ENCODE measurements around the gene CACNA1D. TPM values are rescaled to one million over a fixed set of nuclear protein-coding genes. Genes with fewer than 3 reads are reported as not detected.
"Not testable (repeated sequence)": the region's sequence is repeated elsewhere in the genome, so short reads cannot be mapped to it uniquely, and the experiment has no call there.

The CACNA1D gene
- polyA plus RNA-seq, 1 donor (not counting 4 experiments of a cell fraction or from before 2014, with no cell fraction given): 0.20 TPM

DNA sequence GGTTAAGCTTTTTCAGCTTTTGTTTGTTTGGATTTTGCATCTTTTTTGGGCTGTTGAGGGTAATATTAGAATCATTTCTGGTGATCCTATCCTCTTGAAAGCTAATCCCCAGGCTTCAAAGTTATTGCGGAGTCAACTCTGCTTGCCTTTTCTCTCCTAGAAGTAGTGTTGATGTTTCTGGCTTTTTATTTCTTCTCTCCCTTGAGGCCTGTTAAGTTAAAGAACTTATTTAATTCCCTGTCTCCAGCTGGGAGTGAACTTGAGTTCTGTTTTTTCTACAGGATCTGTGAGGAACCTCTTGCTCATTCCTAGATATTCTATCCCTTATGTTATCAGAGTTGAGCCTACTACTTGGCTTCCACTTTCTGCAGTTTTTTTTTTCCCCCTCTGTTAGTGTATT is 34.1 kb upstream of the CACNA1D start:
- Histone ChIP-seq H3K9ac (ENCODE audit: control insufficient read depth, extremely low read depth, insufficient read depth, low read length) (no peak overlapping the region), H3K4me3 (ENCODE audit: control insufficient read depth in 2 of 3, extremely low read depth in 1 of 3, insufficient read depth in 2 of 3, low read depth in 1 of 3, low read length in 3 of 3) (no peak overlapping the region), H3K27me3 (ENCODE audit: control insufficient read depth, extremely low read depth, insufficient read depth, low read length) (no peaks in the 10 kb centered on the region), H3K4me2 (ENCODE audit: control insufficient read depth, extremely low read depth, insufficient read depth, low read depth, low read length) (no peak overlapping the region), H3K27ac (ENCODE audit: control insufficient read depth, insufficient read depth, low read length) (no peak overlapping the region), H3K9me1 (ENCODE audit: control insufficient read depth, extremely low read depth, insufficient read depth, low read length) (no peaks in the 10 kb centered on the region), H2AFZ (ENCODE audit: control insufficient read depth, low read length) (no peak overlapping the region), H3K36me3 (ENCODE audit: control insufficient read depth in 2 of 2, extremely low read depth in 1 of 2, insufficient read depth in 2 of 2, low read length in 2 of 2) (no peaks in the 10 kb centered on the region), H3K79me2 (ENCODE audit: control insufficient read depth, insufficient read depth, low read length) (no peaks in the 10 kb centered on the region), H3K9me3 (ENCODE audit: control insufficient read depth, low read depth, low read length) (no peaks in the 10 kb centered on the region), H3K4me1 (ENCODE audit: control insufficient read depth, extremely low read depth, insufficient read depth, low read length) (no peaks in the 10 kb centered on the region), H4K20me1 (ENCODE audit: control insufficient read depth, extremely low read depth, insufficient read depth, low read length) (no peaks in the 10 kb centered on the region)
- no peak for DNase-seq (ENCODE audit: low read depth, low spot score)
- FAIRE-seq: no peak
- no peak for TF ChIP-seq EZH2 (IDR thresholded peaks at IDR 0.05; ENCODE audit: low read length)
- TF ChIP-seq, protein P1, sequence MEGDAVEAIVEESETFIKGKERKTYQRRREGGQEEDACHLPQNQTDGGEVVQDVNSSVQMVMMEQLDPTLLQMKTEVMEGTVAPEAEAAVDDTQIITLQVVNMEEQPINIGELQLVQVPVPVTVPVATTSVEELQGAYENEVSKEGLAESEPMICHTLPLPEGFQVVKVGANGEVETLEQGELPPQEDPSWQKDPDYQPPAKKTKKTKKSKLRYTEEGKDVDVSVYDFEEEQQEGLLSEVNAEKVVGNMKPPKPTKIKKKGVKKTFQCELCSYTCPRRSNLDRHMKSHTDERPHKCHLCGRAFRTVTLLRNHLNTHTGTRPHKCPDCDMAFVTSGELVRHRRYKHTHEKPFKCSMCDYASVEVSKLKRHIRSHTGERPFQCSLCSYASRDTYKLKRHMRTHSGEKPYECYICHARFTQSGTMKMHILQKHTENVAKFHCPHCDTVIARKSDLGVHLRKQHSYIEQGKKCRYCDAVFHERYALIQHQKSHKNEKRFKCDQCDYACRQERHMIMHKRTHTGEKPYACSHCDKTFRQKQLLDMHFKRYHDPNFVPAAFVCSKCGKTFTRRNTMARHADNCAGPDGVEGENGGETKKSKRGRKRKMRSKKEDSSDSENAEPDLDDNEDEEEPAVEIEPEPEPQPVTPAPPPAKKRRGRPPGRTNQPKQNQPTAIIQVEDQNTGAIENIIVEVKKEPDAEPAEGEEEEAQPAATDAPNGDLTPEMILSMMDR (optimal IDR thresholded peaks at IDR 0.05 in 1 of 3, IDR thresholded peaks at IDR 0.05 in 1 of 3, conservative IDR thresholded peaks at IDR 0.05 in 1 of 3; ENCODE audit: extremely low read depth in 1 of 3, insufficient read depth in 2 of 3, low read length in 3 of 3): no peak
- dilution Hi-C loops (cut with MboI; ENCODE audit: extremely low pct_ligation_motif_present, low sequenced_read_pairs): no loop called here

DNA sequence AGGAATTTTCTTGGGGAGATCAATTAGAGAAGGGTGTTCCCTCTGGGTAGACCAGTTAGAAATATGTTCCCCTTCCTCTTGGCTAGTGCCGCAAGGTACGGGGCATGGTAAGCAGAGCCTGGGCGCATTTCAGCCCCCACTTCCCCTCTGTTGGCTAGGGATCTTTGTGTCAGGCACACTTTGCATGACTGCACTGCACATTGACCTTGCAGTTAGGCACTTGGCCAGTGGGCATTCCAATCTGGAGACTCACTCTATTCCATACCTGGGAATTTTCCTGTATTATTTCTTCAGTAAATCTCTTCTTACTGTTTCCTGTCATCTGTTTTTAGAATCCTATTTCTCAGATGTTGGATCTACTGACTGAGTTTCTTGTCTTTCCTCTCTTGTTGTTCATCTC is 30.0 kb upstream of the CACNA1D start:
- Histone ChIP-seq H3K9me1 (ENCODE audit: control insufficient read depth, extremely low read depth, insufficient read depth, low read length) (no peaks in the 10 kb centered on the region), H3K27me3 (ENCODE audit: control insufficient read depth, extremely low read depth, insufficient read depth, low read length) (no peaks in the 10 kb centered on the region), H3K79me2 (ENCODE audit: control insufficient read depth, insufficient read depth, low read length) (no peaks in the 10 kb centered on the region), H3K9me3 (ENCODE audit: control insufficient read depth, low read depth, low read length) (no peaks in the 10 kb centered on the region), H3K27ac (ENCODE audit: control insufficient read depth, insufficient read depth, low read length) (no peak overlapping the region), H3K4me3 (ENCODE audit: control insufficient read depth in 2 of 3, extremely low read depth in 1 of 3, insufficient read depth in 2 of 3, low read depth in 1 of 3, low read length in 3 of 3) (no peak overlapping the region), H3K4me1 (ENCODE audit: control insufficient read depth, extremely low read depth, insufficient read depth, low read length) (no peaks in the 10 kb centered on the region), H3K4me2 (ENCODE audit: control insufficient read depth, extremely low read depth, insufficient read depth, low read depth, low read length) (no peak overlapping the region), H2AFZ (ENCODE audit: control insufficient read depth, low read length) (no peak overlapping the region), H3K36me3 (ENCODE audit: control insufficient read depth in 2 of 2, extremely low read depth in 1 of 2, insufficient read depth in 2 of 2, low read length in 2 of 2) (no peaks in the 10 kb centered on the region), H3K9ac (ENCODE audit: control insufficient read depth, extremely low read depth, insufficient read depth, low read length) (no peak overlapping the region), H4K20me1 (ENCODE audit: control insufficient read depth, extremely low read depth, insufficient read depth, low read length) (no peaks in the 10 kb centered on the region)
- dilution Hi-C loops (cut with MboI; ENCODE audit: extremely low pct_ligation_motif_present, low sequenced_read_pairs): no loop called here
- TF ChIP-seq, protein P1 (optimal IDR thresholded peaks at IDR 0.05 in 1 of 3, IDR thresholded peaks at IDR 0.05 in 1 of 3, conservative IDR thresholded peaks at IDR 0.05 in 1 of 3; ENCODE audit: extremely low read depth in 1 of 3, insufficient read depth in 2 of 3, low read length in 3 of 3): no peak
- TF ChIP-seq EZH2 (IDR thresholded peaks at IDR 0.05; ENCODE audit: low read length): no peak
- no peak for FAIRE-seq
- no peak for DNase-seq (ENCODE audit: low read depth, low spot score)

DNA sequence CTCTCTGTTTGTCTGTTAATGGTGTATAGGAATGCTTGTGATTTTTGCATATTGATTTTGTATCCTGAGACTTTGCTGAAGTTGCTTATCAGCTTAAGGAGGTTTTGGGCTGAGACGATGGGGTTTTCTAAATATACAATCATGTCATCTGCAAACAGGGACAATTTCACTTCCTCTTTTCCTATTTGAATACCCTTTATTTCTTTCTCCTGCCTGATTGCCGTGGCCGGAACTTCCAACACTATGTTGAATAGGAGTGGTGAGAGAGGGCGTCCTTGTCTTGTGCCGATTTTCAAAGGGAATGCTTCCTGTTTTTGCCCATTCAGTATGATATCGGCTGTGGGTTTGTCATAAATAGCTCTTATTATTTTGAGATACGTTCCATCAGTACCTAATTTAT is 24.7 kb upstream of the CACNA1D start:
- H3K4me2 ChIP-seq (ENCODE audit: control insufficient read depth, extremely low read depth, insufficient read depth, low read depth, low read length); H3K4me3 ChIP-seq (ENCODE audit: control insufficient read depth in 2 of 3, extremely low read depth in 1 of 3, insufficient read depth in 2 of 3, low read depth in 1 of 3, low read length in 3 of 3); H3K27me3 ChIP-seq (ENCODE audit: control insufficient read depth, extremely low read depth, insufficient read depth, low read length); H2AFZ ChIP-seq (ENCODE audit: control insufficient read depth, low read length); H3K27ac ChIP-seq (ENCODE audit: control insufficient read depth, insufficient read depth, low read length); FAIRE-seq; H3K36me3 ChIP-seq (ENCODE audit: control insufficient read depth in 2 of 2, extremely low read depth in 1 of 2, insufficient read depth in 2 of 2, low read length in 2 of 2); H3K9me1 ChIP-seq (ENCODE audit: control insufficient read depth, extremely low read depth, insufficient read depth, low read length); H3K4me1 ChIP-seq (ENCODE audit: control insufficient read depth, extremely low read depth, insufficient read depth, low read length); H3K79me2 ChIP-seq (ENCODE audit: control insufficient read depth, insufficient read depth, low read length); H3K9me3 ChIP-seq (ENCODE audit: control insufficient read depth, low read depth, low read length); dilution Hi-C loops (cut with MboI; ENCODE audit: extremely low pct_ligation_motif_present, low sequenced_read_pairs); DNase-seq (ENCODE audit: low read depth, low spot score); H3K9ac ChIP-seq (ENCODE audit: control insufficient read depth, extremely low read depth, insufficient read depth, low read length); H4K20me1 ChIP-seq (ENCODE audit: control insufficient read depth, extremely low read depth, insufficient read depth, low read length): not testable (repeated sequence)
